Astrocyte of the cerebellum (primary cell): ENCODE measurements around the gene DIAPH3.
"Not testable (repeated sequence)": the region's sequence is repeated elsewhere in the genome, so short reads cannot be mapped to it uniquely, and the experiment has no call there.

ENCODE experiments used
- DNase-seq: peaks from one replicate; pipeline ENCODE4 v3.0.0-alpha.2; 2011; ENCODE audit warnings: low read depth
- H3K4me3 ChIP-seq: 2 replicates; pipeline ENCODE4 v1.5.1; 2011; ENCODE audit warnings: mild to moderate bottlenecking, low read depth, low read length, moderate library complexity
- in situ Hi-C: cut with HindIII; loops from 2 replicates; pipeline ENCODE4 v1.10.0; 2017; ENCODE audit warnings: low sequenced_read_pairs
- TF ChIP-seq, protein P1 (sequence below): IDR thresholded peaks from 2 replicates; pipeline ENCODE4 v1.5.1; 2012; ENCODE audit warnings: low read length, low read depth, moderate library complexity, mild to moderate bottlenecking; ENCODE audit errors: missing control alignments

The DIAPH3 gene

DNA sequence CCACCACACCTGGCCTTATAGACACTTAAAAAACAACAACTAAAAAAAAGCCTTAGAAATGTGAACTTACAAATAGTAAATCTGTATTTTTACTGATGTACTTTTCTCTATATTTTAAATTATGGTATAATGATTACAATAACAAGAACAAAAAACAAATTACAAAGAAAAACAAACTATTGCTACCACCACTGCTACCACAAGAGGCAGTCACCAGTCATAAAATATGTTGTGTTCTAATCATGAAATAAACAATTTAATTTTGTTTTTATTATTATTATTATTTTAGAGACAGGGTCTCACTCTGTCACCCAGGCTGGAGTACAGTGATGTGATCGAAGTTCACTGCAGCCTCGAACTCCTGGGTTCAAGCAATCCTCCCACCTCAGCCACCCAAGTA lies 72.2 kb downstream of the DIAPH3 start:
- no peak for DNase-seq
- in situ Hi-C loops = no loop called here
- H3K4me3 ChIP-seq = no peak overlapping the region
- TF ChIP-seq, protein P1, sequence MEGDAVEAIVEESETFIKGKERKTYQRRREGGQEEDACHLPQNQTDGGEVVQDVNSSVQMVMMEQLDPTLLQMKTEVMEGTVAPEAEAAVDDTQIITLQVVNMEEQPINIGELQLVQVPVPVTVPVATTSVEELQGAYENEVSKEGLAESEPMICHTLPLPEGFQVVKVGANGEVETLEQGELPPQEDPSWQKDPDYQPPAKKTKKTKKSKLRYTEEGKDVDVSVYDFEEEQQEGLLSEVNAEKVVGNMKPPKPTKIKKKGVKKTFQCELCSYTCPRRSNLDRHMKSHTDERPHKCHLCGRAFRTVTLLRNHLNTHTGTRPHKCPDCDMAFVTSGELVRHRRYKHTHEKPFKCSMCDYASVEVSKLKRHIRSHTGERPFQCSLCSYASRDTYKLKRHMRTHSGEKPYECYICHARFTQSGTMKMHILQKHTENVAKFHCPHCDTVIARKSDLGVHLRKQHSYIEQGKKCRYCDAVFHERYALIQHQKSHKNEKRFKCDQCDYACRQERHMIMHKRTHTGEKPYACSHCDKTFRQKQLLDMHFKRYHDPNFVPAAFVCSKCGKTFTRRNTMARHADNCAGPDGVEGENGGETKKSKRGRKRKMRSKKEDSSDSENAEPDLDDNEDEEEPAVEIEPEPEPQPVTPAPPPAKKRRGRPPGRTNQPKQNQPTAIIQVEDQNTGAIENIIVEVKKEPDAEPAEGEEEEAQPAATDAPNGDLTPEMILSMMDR = no peak

DNA sequence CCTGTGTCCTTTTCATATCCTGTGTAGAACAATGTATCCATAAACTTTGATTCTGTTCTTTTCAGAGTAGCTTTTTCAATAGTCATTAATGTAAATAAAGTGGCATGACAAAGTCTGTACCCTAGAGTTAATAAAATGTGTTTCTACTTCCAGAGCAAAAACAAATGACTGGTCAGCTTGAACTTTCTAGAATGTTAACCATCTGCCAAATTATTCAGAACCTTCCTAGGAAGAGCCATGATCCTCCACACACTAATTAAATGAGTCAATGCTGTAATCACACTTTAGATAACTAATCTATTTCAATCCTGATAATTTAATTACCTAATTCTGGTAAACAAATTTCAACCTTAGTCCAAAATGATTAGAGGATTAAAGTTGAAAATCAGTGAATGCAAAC lies 73.2 kb downstream of the DIAPH3 start:
- no peak for DNase-seq
- in situ Hi-C loops = no loop called here
- no peak overlapping the region for H3K4me3 ChIP-seq
- TF ChIP-seq, protein P1 = no peak

DNA sequence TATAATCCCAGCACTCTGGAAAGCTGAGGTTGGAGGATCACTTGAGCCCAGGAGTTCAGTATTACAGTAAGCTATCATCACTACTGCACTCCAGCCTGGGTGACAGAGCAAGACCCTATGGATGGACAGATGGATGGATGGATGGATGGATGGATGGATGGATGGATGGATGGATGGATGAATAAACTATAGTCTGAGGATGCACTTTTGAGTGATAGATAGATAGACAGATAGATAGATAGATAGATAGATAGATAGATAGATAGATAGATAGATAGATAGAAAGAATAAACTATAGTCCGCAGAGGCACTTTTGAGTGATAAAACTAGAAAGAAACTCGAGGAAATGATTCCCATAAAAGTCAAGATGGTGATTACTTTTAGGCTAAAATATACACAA lies 79.9 kb downstream of the DIAPH3 start:
- not testable (repeated sequence) for H3K4me3 ChIP-seq, DNase-seq

DNA sequence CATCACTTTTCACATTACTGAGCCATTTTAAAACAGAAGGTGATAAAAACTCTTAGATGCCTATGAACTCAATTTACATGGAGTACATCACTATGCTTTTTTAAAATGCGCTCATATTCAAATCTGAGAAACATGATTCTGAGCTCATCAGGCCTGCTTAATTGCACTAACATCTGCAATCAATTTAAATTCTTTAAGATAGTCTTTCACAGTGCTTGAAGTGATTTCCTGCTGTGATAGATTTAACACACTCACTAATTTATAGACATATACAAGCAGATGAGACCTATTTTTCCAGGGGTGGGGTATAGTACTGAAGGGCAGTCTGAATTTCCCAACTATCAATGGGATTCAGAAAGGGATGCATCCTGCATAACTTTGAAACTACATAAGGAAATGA lies 82.9 kb downstream of the DIAPH3 start:
- no peak for DNase-seq
- in situ Hi-C loops = no loop called here
- TF ChIP-seq, protein P1 = no peak
- no peak overlapping the region for H3K4me3 ChIP-seq

More for the DNA sequence above, 79.9 kb downstream of the DIAPH3 start:
- in situ Hi-C loops = not testable (repeated sequence)

DNA sequence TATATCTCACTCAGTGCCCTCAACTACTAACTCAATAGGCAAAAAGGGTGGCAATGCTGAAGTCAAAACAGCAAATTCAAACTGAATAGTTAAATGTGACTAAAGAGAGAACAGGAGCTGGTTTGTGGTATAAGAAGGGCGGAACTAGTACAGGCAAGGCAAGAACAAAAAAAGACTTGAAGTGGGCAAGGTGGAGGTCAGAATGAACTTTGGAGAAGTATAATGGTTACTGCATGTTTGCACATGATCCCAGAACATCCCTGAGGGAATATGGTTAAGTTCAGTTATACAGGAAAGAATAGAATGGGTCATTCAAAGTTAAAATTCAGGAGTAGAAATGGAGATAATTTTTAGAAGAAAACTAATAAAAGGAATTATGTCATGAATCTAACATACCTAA lies 85.5 kb downstream of the DIAPH3 start:
- in situ Hi-C loops = no loop called here
- no peak overlapping the region for H3K4me3 ChIP-seq
- TF ChIP-seq, protein P1 = no peak
- DNase-seq = no peak

DNA sequence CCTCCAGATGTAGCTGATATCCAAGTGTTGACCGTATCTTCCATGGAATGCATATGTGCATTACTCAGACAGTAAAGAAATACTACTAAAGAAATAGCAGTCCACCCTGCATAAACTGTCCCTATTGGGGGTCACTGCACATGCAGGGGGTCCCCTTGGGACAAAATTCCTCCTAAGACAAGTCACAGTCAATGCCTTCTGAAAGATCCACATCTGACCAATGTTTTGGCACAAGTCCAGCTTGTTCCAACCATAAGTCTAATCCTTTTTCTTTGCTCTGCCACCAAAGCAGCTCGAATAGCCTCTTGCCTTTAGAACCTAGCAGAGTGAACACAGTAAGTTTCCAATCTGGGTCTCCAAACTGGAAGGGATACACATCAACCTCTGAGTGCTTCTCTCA lies 87.9 kb downstream of the DIAPH3 start:
- H3K4me3 ChIP-seq = no peak overlapping the region
- TF ChIP-seq, protein P1 = no peak
- DNase-seq = no peak
- in situ Hi-C loops = no loop called here

DNA sequence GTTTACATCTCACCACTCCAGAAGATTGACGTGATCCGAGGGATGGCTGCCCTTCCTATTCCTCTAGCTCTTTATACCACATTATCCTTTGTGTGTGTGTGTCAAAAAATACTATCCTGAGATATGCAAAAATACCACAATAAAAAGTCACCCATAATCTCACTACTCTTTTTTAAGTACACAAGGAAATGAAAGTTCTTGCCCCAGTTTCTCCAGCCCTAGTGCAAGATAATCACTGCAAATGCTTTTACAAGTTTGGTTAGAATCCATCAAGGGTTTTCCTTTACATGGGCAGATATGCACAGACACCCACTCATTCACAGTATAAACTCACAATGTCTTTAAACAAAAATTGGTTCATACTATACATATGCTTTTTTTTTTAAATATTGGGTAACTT lies 89.3 kb downstream of the DIAPH3 start:
- TF ChIP-seq, protein P1 = no peak
- in situ Hi-C loops = no loop called here
- H3K4me3 ChIP-seq = no peak overlapping the region
- DNase-seq = no peak
